Upper lobe of right lung (tissue), 1 donor: ENCODE data around the gene ZFP92. TPM values are rescaled to one million over a fixed set of nuclear protein-coding genes. Genes with fewer than 3 reads are reported as not detected.
A peak's percentile ranks its signal among the peaks of the same experiment; 100 is the strongest.

Experiments used
- ATAC-seq: fragments of 200-7000 bp; cut with Tn5 transposase; one replicate; pipeline ENCODE4 v1.9.1; 2020; ENCODE audit warnings: mild to moderate bottlenecking, moderate library complexity
- DNase-seq: peaks from one replicate; pipeline ENCODE4 v3.0.0-alpha.2; 2020
- H3K27ac ChIP-seq: fragments of 200-600 bp; one replicate; pipeline ENCODE4 v1.8.0; 2022
- H3K27me3 ChIP-seq: fragments of 200-600 bp; one replicate; pipeline ENCODE4 v1.8.0; 2022; ENCODE audit warnings: mild to moderate bottlenecking
- H3K36me3 ChIP-seq: fragments of 200-600 bp; one replicate; pipeline ENCODE4 v1.8.0; 2022
- H3K4me1 ChIP-seq: fragments of 200-600 bp; one replicate; pipeline ENCODE4 v1.8.0; 2022
- H3K4me3 ChIP-seq: fragments of 200-600 bp; one replicate; pipeline ENCODE4 v1.8.0; 2022; ENCODE audit warnings: mild to moderate bottlenecking
- H3K9me3 ChIP-seq: fragments of 200-600 bp; one replicate; pipeline ENCODE4 v1.8.0; 2022
- intact Hi-C: fragments of 100-400 bp; cut with DNase I; formaldehyde crosslinking; loops from one replicate; pipeline ENCODE4 v1.11.0; 2022
- total RNA-seq: library from RNA; stranded (reverse); fragmentation: NEBNext Ultra II Directional; extraction: Animal tissue kit (Norgen Biotek cat#: 25700); gene quantifications from one replicate; pipeline ENCODE4 v1.2.1, GENCODE V29; 2021
- TF ChIP-seq, protein P1 (sequence below): fragments of 200-600 bp; IDR thresholded peaks from one replicate; pipeline ENCODE4 v1.8.0; 2022; ENCODE audit warnings: antibody characterized with exemption
- donor health status: DM: no; HTN: yes; CAD: no; lungs with severe emphysema.

The ZFP92 gene
- total RNA-seq, 1 donor from 2014 or later: 3.4 TPM

- Histone ChIP-seq H3K4me3 (no peak overlapping the region), H3K27ac (no peak overlapping the region), H3K36me3 (no peaks in the 10 kb centered on the region), H3K9me3 (no peaks in the 10 kb centered on the region), H3K4me1 (no peaks in the 10 kb centered on the region), H3K27me3 (no peaks in the 10 kb centered on the region)
- intact Hi-C loops: no loop called here
- no peak for DNase-seq
- TF ChIP-seq, protein P1, sequence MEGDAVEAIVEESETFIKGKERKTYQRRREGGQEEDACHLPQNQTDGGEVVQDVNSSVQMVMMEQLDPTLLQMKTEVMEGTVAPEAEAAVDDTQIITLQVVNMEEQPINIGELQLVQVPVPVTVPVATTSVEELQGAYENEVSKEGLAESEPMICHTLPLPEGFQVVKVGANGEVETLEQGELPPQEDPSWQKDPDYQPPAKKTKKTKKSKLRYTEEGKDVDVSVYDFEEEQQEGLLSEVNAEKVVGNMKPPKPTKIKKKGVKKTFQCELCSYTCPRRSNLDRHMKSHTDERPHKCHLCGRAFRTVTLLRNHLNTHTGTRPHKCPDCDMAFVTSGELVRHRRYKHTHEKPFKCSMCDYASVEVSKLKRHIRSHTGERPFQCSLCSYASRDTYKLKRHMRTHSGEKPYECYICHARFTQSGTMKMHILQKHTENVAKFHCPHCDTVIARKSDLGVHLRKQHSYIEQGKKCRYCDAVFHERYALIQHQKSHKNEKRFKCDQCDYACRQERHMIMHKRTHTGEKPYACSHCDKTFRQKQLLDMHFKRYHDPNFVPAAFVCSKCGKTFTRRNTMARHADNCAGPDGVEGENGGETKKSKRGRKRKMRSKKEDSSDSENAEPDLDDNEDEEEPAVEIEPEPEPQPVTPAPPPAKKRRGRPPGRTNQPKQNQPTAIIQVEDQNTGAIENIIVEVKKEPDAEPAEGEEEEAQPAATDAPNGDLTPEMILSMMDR: no peak
- no peak for ATAC-seq
These were observed 32.7 kb upstream of the ZFP92 start for GRCh38 chrX:153378607-153379006.

DNA sequence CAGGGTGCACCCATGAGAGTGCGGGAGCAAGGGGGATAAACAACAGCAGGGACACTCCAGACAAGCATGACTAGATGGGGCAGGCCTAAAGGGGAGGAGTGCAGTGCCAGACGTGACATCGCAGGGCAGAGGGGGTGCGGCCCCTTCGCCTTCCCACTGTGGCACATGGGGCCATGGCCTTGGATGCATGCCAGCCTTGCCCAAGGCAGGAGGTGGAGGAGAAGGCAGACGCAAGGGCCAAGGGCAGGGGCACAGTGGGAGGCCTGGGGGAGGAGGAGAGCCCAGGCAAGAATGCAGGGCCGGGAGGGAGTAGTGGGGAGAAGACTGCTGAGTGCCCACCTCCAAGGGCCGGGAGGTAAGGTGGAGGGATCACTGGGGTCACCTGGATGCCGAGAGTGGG is 31.8 kb upstream of the ZFP92 start:
- no peak overlapping the region for H3K4me3 ChIP-seq
- H3K4me1 ChIP-seq: no peaks in the 10 kb centered on the region
- intact Hi-C loops: no loop called here
- no peaks in the 10 kb centered on the region for H3K36me3 ChIP-seq
- no peak overlapping the region for H3K27ac ChIP-seq
- ATAC-seq (no peak), DNase-seq (no peak)
- H3K27me3 ChIP-seq: no peaks in the 10 kb centered on the region
- H3K9me3 ChIP-seq: no peaks in the 10 kb centered on the region
- TF ChIP-seq, protein P1: no peak

DNA sequence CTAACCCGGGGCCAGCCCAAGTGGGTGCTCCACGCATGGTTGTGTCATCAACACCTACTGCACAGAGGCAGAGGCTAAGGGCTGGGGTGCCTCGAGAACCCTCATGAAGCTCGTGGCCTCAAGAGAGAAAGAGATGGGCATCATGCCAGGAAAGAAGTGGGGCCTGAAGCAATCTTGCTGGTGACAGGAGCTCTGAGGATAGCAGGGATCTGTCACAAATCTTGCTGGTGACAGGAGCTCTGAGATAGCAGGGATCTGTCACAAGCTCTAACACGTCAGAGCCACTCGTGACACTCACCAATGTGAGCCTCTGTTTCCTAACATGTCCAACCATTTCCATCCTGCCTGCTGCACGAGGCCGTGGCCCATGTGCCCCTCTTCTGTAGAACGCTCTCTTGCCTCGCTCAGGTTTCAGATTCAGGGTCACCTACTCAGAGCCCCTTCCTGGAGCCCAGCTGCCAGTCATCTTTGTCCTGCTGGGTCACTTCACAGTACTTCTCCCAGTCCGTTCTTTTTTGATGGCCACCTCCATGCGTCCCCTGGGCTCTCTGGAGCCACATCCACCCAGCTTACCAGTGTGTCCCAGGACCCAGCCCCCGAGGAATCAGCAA is 31.2 kb upstream of the ZFP92 start:
- H3K4me1 ChIP-seq: no peaks in the 10 kb centered on the region
- H3K9me3 ChIP-seq: no peaks in the 10 kb centered on the region
- TF ChIP-seq, protein P1: no peak
- H3K36me3 ChIP-seq: no peaks in the 10 kb centered on the region
- H3K27me3 ChIP-seq: no peaks in the 10 kb centered on the region
- ATAC-seq: no peak
- no peak overlapping the region for H3K4me3 ChIP-seq
- intact Hi-C loops: no loop called here
- no peak for DNase-seq
- H3K27ac ChIP-seq: no peak overlapping the region

GRCh38 chrX:153380691-153381090 is 30.6 kb upstream of the ZFP92 start:
- Histone ChIP-seq H3K4me1 (no peaks in the 10 kb centered on the region), H3K4me3 (no peak overlapping the region), H3K27ac (no peak overlapping the region), H3K36me3 (no peaks in the 10 kb centered on the region), H3K9me3 (no peaks in the 10 kb centered on the region), H3K27me3 (no peaks in the 10 kb centered on the region)
- no peak for ATAC-seq
- intact Hi-C loops: no loop called here
- no peak for DNase-seq
- TF ChIP-seq, protein P1: no peak

GRCh38 chrX:153381684-153382532 is 29.4 kb upstream of the ZFP92 start:
- no peaks in the 10 kb centered on the region for H3K27me3 ChIP-seq
- intact Hi-C loops: no loop called here
- no peaks in the 10 kb centered on the region for H3K9me3 ChIP-seq
- DNase-seq (no peak), ATAC-seq (peak; percentile 54)
- H3K4me1 ChIP-seq: no peaks in the 10 kb centered on the region
- H3K36me3 ChIP-seq: no peaks in the 10 kb centered on the region
- TF ChIP-seq, protein P1: no peak
- H3K27ac ChIP-seq: no peak overlapping the region
- no peak overlapping the region for H3K4me3 ChIP-seq
